ENCODE results near the gene PPP1R3E. TPM values are rescaled to one million over a fixed set of nuclear protein-coding genes. Genes with fewer than 3 reads are reported as not detected.
A peak's percentile ranks its signal among the peaks of the same experiment; 100 is the strongest.

PPP1R3E gene
- total and polyA plus RNA-seq, 2 of the 13 experiments (the other 11 are each of a cell fraction or from before 2014, with no cell fraction given): 16.5 to 26.5 TPM

GRCh38 chr14:23307146-23307530 lies 4.5 kb upstream of the PPP1R3E start (continued):
- TF ChIP-seq ZGPAT (CRISPR knock-in tag; IDR thresholded peaks at IDR 0.05) (no peak), JUN (CRISPR knock-in tag; IDR thresholded peaks at IDR 0.05) (no peak), PRMT3 (CRISPR knock-in tag; IDR thresholded peaks at IDR 0.05; ENCODE audit: borderline replicate concordance, low read depth) (no peak), HOXA3 (CRISPR knock-in tag; IDR thresholded peaks at IDR 0.05) (no peak), ELF4 (CRISPR knock-in tag; IDR thresholded peaks at IDR 0.05; ENCODE audit: borderline replicate concordance) (no peak), SRSF4 (IDR thresholded peaks at IDR 0.05; ENCODE audit: low read depth, low read length, poor library complexity, severe bottlenecking) (no peak), TRAFD1 (CRISPR knock-in tag; IDR thresholded peaks at IDR 0.05; ENCODE audit: borderline replicate concordance) (peak; percentile 29; the same call in 1 of the 2 replicates), ZNF558 (CRISPR knock-in tag; IDR thresholded peaks at IDR 0.05; ENCODE audit: borderline replicate concordance) (no peak), ZNF34 (CRISPR knock-in tag; IDR thresholded peaks at IDR 0.05; ENCODE audit: borderline replicate concordance) (0 out of 2 replicates have a peak, but pooled peaks have one; percentile 7), PREB (CRISPR knock-in tag; IDR thresholded peaks at IDR 0.05) (no peak), PHF5A (CRISPR knock-in tag; IDR thresholded peaks at IDR 0.05; ENCODE audit: low read depth, unreplicated experiment) (no peak), MIER3 (CRISPR knock-in tag; IDR thresholded peaks at IDR 0.05; ENCODE audit: borderline replicate concordance) (no peak), ZBTB2 (CRISPR knock-in tag; IDR thresholded peaks at IDR 0.05; ENCODE audit: low read depth) (no peak), MTA1 (CRISPR knock-in tag; IDR thresholded peaks at IDR 0.05; ENCODE audit: borderline replicate concordance) (no peak), TCF7L2 (IDR thresholded peaks at IDR 0.05; ENCODE audit: low read depth, low read length) (no peak), ZBTB37 (CRISPR knock-in tag; IDR thresholded peaks at IDR 0.05) (no peak; the same call in 1 of the 2 replicates)
